KMS-11 (cell line): ENCODE results near the gene LCT.
A peak's percentile ranks its signal among the peaks of the same experiment; 100 is the strongest.

Experiments used
- H2AFZ ChIP-seq: fragments of 200-600 bp; sonication (generic); 2 replicates; pipeline ENCODE4 v1.6.1; 2016; ENCODE audit warnings: antibody characterized with exemption, mixed run types, low read depth
- H3K27ac ChIP-seq: fragments of 200-600 bp; sonication (generic); 2 replicates; pipeline ENCODE4 v1.6.1; 2016; ENCODE audit warnings: mild to moderate bottlenecking, mixed run types
- H3K27me3 ChIP-seq: fragments of 200-600 bp; sonication (generic); 2 replicates; pipeline ENCODE4 v1.6.1; 2017; ENCODE audit warnings: mild to moderate bottlenecking, low read depth, mixed run types, moderate library complexity; ENCODE audit not compliant: insufficient read depth
- H3K36me3 ChIP-seq: fragments of 200-600 bp; sonication (generic); 2 replicates; pipeline ENCODE4 v1.6.1; 2017; ENCODE audit warnings: mild to moderate bottlenecking, mixed run types; ENCODE audit not compliant: insufficient read depth
- H3K4me1 ChIP-seq: fragments of 200-600 bp; sonication (generic); 2 replicates; pipeline ENCODE4 v1.6.1; 2016; ENCODE audit warnings: mild to moderate bottlenecking, low read depth, mixed run types; ENCODE audit not compliant: poor library complexity, severe bottlenecking
- H3K4me2 ChIP-seq: fragments of 200-600 bp; sonication (generic); 2 replicates; pipeline ENCODE4 v1.7.0; 2016; ENCODE audit warnings: mild to moderate bottlenecking, mixed run types
- H3K4me3 ChIP-seq: fragments of 200-600 bp; sonication (generic); IDR thresholded peaks from 2 replicates; pipeline ENCODE4 v1.6.1; 2017; ENCODE audit warnings: low read depth, low read length, mixed read lengths; ENCODE audit not compliant: insufficient read depth
- H3K79me2 ChIP-seq: fragments of 200-600 bp; sonication (generic); 2 replicates; pipeline ENCODE4 v1.6.1; 2016; ENCODE audit warnings: low read depth, mixed run types; ENCODE audit not compliant: insufficient read depth
- H3K9ac ChIP-seq: fragments of 200-600 bp; sonication (generic); 2 replicates; pipeline ENCODE4 v1.6.1; 2016; ENCODE audit warnings: mild to moderate bottlenecking, mixed run types
- H4K20me1 ChIP-seq: fragments of 200-600 bp; sonication (generic); 2 replicates; pipeline ENCODE4 v1.6.1; 2016; ENCODE audit warnings: mild to moderate bottlenecking, mixed run types; ENCODE audit not compliant: insufficient read depth
- TF ChIP-seq, protein P1 (sequence below): fragments of 200-600 bp; sonication (generic); conservative IDR thresholded peaks from 2 replicates; pipeline ENCODE4 v1.6.1; 2017; ENCODE audit warnings: low read depth, mild to moderate bottlenecking, antibody characterized with exemption, low read length, moderate library complexity, mixed read lengths

LCT gene

DNA sequence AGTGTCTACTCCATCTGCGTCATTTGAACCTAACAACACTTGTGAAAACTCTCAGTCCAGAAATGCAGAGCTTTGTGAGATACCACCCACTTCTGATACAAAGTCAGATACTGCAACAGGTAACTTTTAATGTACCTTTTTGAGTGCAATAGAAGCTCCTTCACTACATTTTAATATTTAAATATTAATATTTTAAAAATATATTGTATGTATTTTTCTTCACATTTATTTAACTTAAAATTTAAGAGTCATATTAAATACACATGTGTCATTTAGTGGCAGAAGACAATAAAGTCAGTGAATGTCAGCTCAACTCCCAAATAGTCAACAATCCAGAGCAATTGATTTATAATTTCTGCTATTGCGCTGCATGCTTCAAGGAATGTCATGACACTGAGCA lies 81.4 kb downstream of the LCT start:
- TF ChIP-seq, protein P1, sequence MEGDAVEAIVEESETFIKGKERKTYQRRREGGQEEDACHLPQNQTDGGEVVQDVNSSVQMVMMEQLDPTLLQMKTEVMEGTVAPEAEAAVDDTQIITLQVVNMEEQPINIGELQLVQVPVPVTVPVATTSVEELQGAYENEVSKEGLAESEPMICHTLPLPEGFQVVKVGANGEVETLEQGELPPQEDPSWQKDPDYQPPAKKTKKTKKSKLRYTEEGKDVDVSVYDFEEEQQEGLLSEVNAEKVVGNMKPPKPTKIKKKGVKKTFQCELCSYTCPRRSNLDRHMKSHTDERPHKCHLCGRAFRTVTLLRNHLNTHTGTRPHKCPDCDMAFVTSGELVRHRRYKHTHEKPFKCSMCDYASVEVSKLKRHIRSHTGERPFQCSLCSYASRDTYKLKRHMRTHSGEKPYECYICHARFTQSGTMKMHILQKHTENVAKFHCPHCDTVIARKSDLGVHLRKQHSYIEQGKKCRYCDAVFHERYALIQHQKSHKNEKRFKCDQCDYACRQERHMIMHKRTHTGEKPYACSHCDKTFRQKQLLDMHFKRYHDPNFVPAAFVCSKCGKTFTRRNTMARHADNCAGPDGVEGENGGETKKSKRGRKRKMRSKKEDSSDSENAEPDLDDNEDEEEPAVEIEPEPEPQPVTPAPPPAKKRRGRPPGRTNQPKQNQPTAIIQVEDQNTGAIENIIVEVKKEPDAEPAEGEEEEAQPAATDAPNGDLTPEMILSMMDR, result no peak
- no peak overlapping the region for H3K27ac ChIP-seq
- no peak overlapping the region for H2AFZ ChIP-seq
- H3K79me2 ChIP-seq, result no peaks in the 10 kb centered on the region
- H3K4me2 ChIP-seq, result no peak overlapping the region
- H3K27me3 ChIP-seq, result no peaks in the 10 kb centered on the region
- no peaks in the 10 kb centered on the region for H3K4me1 ChIP-seq
- no peak overlapping the region for H3K4me3 ChIP-seq
- H3K36me3 ChIP-seq, result no peaks in the 10 kb centered on the region
- no peaks in the 10 kb centered on the region for H4K20me1 ChIP-seq
- H3K9ac ChIP-seq, result no peak overlapping the region

DNA sequence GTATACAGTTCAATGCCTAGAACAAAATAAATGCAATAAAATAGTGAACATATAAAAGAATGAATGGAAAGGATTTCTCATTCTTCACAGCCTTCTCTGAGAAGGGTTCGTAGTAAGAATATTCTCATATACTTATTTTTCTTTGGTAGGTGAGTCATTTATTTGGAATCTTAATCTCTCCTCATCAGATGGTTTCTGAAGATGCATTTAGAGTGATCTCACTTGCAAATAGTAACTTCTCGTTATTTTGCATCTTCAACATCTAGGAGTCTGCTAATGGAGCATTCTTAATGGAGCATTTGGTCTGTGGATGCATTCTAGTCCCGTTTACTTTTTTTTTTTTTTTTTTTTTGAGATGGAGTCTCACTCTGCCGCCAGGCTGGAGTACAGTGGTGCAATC lies 91.4 kb downstream of the LCT start:
- Histone ChIP-seq H3K4me1 (peaks cover 9% of the 10 kb centered on the region), H3K9ac (no peak overlapping the region), H3K27me3 (no peaks in the 10 kb centered on the region), H2AFZ (no peak overlapping the region), H4K20me1 (no peaks in the 10 kb centered on the region), H3K27ac (no peak overlapping the region), H3K36me3 (no peaks in the 10 kb centered on the region), H3K4me2 (no peak overlapping the region), H3K4me3 (no peak overlapping the region), H3K79me2 (peaks cover 52% of the 10 kb centered on the region)
- TF ChIP-seq, protein P1, result no peak

DNA sequence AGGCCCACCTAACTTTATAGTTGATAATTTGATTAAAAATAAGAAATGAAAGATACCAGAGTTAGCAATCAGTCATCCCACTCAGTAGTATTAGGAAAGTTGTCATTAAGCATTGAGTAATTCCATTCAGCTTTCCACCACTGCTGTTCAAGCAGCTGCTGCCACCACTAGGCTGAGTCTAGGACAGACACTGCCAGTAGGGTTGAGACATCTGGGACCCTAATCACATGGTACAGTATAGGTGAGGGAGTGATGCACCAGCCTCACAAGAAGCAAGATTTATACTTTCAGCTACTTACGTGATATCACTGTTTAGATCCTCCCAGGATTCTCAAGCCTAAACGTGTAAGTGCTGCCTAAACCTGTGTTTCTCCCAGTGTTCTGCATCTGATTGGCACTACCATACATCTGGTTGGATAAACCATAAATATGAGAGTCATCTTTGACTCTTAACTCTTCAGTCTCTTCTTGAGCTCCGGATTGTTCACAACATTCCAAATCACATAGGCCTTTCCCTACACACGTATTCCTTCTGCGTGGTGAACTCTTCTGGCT lies 92.1 kb downstream of the LCT start:
- Histone ChIP-seq H2AFZ (no peak overlapping the region), H3K79me2 (peaks cover 52% of the 10 kb centered on the region), H3K4me2 (no peak overlapping the region; the same call in 1 of the 2 replicates), H3K27me3 (no peaks in the 10 kb centered on the region), H3K4me3 (no peak overlapping the region), H4K20me1 (no peaks in the 10 kb centered on the region), H3K9ac (no peak overlapping the region), H3K27ac (no peak overlapping the region), H3K4me1 (peaks cover 9% of the 10 kb centered on the region), H3K36me3 (no peaks in the 10 kb centered on the region)
- TF ChIP-seq, protein P1, result 0 out of 2 replicates have a peak, but pooled peaks have one; percentile 20

DNA sequence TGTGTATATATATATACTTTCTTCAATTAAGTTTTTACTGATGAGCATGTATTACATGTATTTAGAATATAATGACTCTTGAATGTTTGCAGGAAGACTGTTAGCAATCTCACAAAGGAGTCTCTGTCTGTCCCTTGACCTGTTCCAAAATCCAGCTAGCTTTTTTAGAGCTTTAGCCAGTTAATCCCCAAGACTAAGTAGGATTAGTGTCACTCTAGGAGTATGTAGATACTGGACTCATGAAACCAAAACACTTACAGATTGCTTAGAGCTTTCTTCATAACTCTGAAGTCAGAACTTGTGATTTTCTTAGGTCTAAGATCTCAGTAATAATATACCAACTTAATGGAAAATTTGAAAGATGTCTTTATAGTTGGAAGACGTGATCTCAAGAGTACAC lies 93.1 kb downstream of the LCT start:
- Histone ChIP-seq H4K20me1 (no peaks in the 10 kb centered on the region), H3K36me3 (no peaks in the 10 kb centered on the region), H3K4me1 (peaks cover 9% of the 10 kb centered on the region), H2AFZ (no peak overlapping the region), H3K4me3 (peak overlapping the region; percentile 50), H3K27ac (no peak overlapping the region), H3K9ac (peak overlapping the region; percentile 95; the same call in 1 of the 2 replicates), H3K4me2 (peak overlapping the region; percentile 44), H3K79me2 (peaks cover 52% of the 10 kb centered on the region), H3K27me3 (no peaks in the 10 kb centered on the region)
- TF ChIP-seq, protein P1, result no peak
